Fibroblast of skin of left quadriceps (primary cell): ENCODE data around the gene ECT2.
"Not testable (repeated sequence)": the region's sequence is repeated elsewhere in the genome, so short reads cannot be mapped to it uniquely, and the experiment has no call there.

Experiments used
- DNase-seq, 2 experiments: peaks; one replicate each; pipeline ENCODE4 v3.0.0-alpha.2; 2013; ENCODE audit warnings: low read depth in 2 of 2

The ECT2 gene

DNA sequence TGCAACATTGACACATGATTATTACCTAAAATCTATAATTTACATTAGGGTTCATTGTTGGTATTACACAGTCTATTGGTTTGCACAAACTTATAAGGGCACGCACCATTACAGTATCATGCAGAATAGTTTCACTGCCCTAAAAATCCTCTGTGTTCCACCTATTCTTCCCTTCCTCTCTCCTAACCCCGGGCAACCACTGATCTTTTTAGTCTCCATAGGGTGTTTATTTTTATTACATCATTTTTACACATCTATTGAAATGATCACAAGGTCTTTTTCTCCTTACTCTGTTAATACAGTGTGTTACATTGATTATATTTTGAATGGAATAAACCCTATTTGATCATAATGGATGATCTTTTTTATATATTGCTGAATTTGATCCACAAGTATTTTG, 15.5 kb upstream of the ECT2 start:
- no peak for DNase-seq

DNA sequence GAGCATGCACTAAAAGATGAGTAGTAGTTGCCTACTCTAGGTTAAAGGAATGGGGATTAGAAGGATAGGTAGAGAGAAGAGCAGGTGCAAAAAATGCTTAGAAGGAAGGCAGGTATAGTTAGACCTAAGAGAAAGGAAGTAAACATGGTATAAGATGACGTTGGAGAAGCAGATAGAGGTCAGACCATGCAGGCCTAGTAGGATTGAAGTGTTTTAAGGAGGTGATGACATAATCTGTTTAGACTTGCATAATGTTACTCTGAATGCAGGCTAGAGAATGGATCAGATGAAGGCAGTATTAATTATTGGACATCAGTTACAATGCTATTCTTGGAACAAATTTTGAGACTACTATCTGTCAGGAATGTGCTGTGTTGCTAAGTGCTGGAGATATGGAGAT, 11.1 kb upstream of the ECT2 start:
- DNase-seq: no peak

GRCh38 chr3:172746475-172746874, 4.1 kb upstream of the ECT2 start:
- DNase-seq: peak; percentile 24 to 32

- DNase-seq: peak; percentile 88 to 89
Observed at GRCh38 chr3:172749230-172749965, 1.1 kb upstream of the ECT2 start.

- no peak for DNase-seq
Observed at GRCh38 chr3:172750069-172750367, 508 bp upstream of the ECT2 start.

- DNase-seq: no peak
Observed at GRCh38 chr3:172751175-172751704, 714 bp downstream of the ECT2 start.

DNA sequence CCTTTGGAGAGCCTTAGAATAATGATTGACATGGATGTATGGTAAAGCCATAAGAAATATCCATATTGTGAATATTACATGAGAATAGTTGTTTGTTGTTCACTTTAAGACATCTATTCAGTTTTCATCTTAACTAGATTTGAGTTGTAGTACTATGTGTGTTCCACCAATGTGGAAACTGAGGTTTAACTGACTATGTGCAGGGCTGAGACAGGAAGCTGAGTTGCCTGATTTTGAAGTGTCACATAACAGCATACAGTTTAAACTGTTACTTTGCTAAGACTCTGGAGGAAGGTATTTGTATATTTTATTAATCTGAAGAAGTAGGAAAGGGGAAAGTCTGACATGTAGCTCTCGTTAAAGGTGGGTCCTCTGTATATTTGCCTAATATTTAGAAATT, 2.1 kb downstream of the ECT2 start:
- DNase-seq: no peak

DNA sequence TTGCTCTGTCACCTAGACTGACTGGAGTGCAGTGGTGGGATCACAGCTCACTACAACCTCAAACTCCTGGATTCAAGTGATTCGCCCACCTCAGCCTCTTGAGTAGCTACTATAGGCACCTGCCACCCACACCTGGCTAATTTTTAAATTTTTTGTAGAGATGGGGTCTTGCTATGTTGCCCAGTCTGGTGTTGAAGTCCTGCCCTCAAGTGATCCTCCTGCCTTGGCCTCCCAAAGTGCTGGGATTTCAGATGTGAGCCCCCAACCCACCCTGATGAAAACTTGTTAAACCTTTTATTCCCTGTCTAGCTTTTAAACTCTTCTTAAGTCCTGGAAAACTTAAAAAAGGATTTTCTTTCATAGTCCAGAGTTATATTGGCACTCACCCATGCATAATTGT, 2.6 kb downstream of the ECT2 start:
- no peak for DNase-seq

GRCh38 chr3:172760416-172760815, 9.9 kb downstream of the ECT2 start:
- DNase-seq: not testable (repeated sequence)

DNA sequence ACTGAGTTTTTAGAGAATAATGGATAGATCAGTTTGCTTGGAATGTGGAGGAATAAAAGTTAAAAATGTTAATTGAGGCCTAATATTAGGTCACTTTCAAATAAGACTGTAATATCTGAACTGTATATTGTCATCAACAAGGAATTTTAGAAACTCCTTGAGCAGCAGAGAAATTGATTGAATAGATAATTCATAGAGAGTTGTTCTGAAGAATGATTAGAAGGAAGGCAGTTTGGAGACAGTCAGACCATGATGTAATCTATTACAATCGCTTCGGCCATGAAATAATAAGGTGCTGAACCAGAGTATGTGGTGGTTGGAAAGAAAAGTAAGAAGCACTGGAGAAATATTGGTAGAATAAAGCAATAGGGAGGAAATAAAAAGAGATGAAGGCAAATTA, 15.7 kb downstream of the ECT2 start:
- DNase-seq: no peak

DNA sequence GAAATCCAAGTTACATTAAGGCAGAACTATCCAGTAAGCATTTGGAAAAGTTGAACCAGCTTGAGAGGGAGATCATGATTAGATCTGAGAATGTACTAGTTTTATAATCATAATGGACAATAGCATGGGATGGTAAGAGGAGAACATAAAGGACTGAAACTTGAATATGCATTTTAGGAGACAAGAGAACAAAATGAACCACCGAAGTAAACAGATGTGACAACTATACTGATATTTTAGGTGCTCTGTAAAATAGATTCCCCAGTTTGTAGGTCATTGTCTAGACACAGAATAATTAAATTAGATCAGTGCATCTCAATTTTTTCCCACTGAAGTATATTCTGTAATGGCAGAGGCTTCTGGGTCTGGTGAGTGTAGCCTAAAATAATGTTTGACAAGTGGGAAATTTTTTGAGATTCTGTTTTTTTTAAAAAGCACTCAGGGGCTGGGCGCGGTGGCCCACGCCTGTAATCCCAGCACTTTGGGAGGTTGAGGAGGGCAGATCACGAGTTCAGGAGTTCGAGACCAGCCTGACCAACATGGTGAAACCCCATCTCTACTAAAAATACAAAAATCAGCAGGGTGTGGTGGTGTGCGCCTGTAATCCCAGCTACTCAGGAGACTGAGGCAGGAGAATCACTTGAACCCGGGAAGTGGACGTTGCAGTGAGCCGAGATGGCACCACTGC, 16.3 kb downstream of the ECT2 start:
- DNase-seq: no peak

GRCh38 chr3:172770382-172770781, 19.9 kb downstream of the ECT2 start:
- DNase-seq: no peak

DNA sequence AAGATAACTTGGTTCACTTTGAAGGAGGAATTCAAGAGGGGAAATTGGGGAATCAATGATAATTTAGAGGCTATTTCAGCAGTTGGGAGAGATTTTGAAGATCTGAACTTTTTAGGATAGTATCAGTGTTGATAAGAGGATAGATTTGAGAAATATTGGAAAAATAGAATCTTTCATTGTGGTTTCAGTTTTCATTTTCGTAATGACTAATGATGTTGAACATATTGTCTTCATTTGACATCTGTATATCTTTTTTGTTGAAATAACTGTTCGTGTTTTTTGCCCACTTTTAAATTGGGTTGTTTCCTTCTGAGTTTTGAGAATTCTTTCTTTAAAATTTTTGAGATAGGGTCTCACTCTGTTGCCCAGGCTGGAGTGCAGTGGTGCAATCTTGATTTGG, 21.1 kb downstream of the ECT2 start:
- no peak for DNase-seq

DNA sequence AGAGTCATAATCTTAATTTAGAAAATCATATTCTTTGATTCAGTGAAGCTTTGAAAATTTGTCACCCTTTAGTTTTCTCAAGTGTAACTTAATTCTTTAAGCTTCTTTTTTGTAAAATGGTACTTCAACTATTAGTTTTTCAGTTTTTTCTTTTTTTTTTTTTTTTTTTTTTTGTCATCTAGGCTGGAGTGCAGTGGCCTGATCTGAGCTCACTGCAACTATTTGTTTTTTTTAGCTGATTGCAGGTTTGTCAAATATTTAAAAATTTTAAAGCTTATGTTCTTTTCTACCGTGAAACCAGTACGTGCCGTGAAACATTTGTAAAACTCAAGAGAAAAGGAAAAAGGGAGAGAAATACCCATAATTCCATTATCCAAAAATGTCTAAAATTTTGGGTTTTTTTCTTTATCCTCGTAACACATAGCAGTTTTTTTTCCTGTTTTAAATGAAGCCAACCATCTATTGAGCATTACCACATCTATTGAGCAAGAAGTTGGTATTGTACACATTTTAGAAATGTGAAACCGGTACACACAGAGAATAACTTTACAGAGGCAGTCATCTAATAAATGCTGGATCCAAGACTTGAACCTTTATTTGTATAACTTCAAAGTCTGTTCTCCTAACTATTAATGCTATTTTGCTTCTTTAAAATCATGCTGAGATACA, 25.7 kb downstream of the ECT2 start:
- no peak for DNase-seq

GRCh38 chr3:172777901-172778300, 27.4 kb downstream of the ECT2 start:
- no peak for DNase-seq

DNA sequence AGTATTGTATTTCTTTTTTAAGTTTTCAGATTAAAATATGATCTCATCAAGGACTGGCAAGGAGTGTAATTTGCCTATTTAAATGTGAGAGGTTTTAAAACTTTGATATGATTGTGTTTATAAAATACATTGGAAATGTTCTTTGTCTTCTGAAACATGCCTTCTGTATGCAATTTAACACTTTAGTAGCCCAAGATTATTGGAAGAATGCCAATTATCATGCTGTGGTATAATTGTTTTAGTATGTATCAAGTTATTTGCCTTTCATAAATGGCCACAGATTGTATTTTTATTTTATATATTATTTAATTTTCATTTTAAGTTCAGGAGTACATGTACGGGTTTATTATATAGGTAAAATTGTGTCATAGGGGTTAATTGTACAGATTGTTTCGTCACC, 31.7 kb downstream of the ECT2 start:
- DNase-seq: no peak

DNA sequence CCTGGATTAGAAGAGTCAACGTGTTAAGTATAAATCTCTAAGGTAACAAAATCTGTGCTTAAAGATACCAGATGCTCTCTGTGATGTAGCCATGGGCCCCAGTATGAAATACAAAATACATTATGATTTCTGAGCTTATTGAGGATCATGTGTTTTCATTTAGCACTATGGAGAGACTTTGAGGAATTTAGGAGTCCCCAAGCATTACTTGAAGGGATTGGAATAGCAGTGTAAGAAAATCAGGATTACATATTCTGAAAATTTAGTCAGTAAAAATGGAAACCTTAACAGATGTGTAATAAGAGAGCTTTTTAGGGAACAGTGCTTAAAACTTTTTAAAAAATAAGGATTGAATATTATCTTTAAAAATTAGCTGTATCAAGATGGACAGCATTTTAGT, 35.5 kb downstream of the ECT2 start:
- DNase-seq: no peak

DNA sequence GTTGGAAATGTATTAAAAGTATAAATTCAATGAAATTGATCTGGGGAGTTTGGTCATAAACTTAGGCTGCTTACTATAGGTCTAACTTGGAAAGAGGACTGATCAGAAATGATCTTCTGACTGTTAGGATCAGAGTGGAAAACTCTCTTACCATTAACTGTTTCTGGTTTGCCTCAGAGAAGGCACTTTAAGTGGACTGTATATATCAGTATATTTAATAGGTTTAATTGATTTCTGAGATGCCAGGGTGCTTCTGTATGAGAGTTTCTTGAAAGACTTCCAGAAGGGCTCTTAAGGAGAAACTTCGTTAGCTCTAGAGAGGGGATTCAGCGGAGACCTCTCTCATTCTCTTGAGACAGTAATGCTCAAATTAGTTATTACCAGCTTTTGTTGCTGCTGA, 36.5 kb downstream of the ECT2 start:
- DNase-seq: no peak

DNA sequence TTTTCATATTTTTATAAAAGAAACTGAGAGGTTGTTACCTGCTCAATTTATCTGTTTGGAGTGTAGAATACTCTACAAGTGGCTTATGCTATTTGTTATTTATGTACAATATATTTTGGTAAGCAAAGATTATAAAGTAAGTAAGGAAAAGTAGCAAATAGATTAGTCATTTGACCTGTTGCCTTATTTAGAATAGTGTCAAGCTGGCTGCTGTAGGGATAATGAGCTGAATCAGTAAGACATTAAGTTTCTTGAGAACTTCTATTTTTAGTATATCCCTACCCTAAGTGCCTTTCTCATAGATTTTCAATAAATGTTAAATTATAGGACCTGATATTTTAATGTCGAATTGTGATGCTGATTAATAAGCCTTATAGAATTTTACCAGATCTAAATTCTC, 37.2 kb downstream of the ECT2 start:
- no peak for DNase-seq

DNA sequence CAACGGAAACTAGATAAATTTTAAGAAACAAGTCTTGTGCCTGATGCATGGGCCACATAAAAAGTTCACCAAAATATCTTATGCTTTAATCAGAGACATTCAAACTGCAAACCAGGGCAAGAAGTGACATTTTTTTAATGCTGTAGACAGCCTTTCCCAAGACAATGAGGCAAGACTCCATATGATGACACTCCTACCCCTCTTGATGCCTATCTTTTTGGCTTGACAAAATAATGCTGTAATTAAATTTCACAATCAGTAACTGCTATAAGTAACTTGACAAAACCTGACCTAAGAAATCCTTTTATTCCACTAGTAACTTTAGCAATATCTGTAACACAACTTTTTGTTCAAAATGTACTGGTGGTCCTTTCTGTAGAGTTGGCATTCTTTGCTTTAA, 48.7 kb downstream of the ECT2 start:
- DNase-seq: no peak

GRCh38 chr3:172800156-172800555, 49.6 kb downstream of the ECT2 start:
- DNase-seq: no peak

DNA sequence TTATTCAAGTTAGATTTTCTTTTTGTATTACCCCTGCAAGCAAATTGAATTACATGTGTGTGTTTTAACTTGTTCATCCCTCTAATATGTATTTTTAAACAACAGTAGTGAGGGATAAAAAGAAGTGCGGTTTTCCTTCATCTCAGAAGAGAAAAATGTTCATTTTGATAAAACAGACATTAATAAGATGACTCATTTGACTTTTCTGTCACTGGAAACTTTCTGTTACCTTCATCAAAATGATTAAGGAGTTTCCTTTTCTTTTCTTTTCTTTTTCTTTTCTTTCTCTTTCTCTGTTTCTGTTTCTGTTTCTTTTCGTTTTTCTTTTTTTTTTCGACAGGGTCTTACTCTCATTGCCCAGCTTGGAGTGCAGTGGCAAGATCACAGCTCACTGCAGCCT, 53.0 kb downstream of the ECT2 start:
- no peak for DNase-seq

DNA sequence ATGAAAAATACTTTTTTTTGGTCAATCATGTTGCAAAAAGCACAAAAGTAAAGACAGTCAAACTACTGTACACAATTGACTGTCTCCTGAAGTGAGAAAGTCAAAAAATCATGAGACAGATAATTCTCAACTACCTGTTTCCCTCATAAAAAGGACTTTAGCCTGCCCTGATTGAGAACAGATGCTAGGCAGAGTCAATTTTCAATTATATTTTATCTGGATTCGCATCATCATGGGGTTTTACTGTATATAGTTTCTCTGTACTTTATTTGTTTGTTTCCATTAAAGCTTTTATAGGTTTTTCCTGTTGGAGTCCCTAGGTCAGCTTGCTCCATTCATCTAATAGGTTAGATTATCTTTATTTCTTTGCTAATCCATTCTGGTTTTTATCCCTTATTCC, 53.8 kb downstream of the ECT2 start:
- no peak for DNase-seq
